ENCODE measurements around the gene TSPAN17.

TSPAN17 gene

DNA sequence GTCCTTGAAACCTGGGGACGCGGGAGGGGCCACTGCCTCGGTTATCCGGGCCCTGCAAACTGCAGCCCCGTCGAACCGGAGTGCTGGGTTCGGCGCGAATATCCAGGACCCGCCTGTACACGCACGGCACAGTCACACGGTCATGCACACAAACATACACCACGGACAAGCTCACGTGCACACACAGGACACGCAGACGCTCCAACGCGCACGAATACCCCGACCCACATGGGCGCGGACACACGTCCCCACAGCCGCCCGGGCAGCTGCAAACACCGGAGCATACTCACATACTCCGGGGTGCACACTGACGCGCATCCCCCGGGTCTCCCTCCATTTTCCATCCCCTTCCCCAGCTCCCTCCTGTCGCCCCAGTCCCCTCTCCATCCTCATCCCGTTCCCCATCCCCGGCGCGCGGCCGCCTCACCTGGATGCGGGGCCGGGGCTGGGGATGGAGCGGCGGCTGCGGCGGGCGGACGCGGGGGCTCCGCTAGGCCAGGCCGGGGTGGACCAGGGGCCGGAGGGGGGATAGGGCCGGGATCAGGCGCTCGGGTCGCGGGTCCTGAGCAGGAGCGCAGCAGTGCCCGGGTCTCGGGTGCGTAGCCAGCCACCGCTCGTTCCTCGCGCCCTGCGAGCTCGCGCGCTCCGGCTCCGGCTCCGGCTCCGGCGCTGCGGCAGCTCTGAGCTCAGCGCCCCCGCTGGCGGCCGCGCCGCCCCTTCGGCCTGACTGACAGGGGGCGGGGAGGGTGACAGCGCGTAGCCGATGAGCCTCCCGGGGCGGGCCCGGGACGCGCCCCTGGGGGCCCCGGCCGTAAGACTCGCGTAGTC is 17.2 kb upstream of the TSPAN17 start, which contains the start of the genes EIF4E1B and SNCB:
Gene EIF4E1B (plus strand): TSS at position 823 of the 828 bp plus-strand sequence. CDS start 12,113 bp downstream, outside the sequence.
Gene SNCB (minus strand): TSS at position 682 of the 828 bp plus-strand sequence. CDS start 880 bp downstream, outside the sequence.
- H3K27ac ChIP-seq (ENCODE audit: low read depth, low read length): no peak within 1 kb of the TSS
- H3K4me1 ChIP-seq (ENCODE audit: control insufficient read depth in 1 of 2, insufficient read depth in 2 of 2, low read length in 2 of 2): peaks cover 4 to 14% of the 10 kb centered on the region in 2 donors
- no peaks in the 10 kb centered on the region for H3K9me3 ChIP-seq (ENCODE audit: control insufficient read depth in 1 of 2, low read length in 2 of 2)
- H3K36me3 ChIP-seq (ENCODE audit: control insufficient read depth in 1 of 2, insufficient read depth in 2 of 2, low read length in 2 of 2): no peaks in the 10 kb centered on the region
- peak within 1 kb of the TSS; percentile 24 to 48 for H3K4me3 ChIP-seq (ENCODE audit: low read depth in 1 of 2, low read length in 2 of 2)
- peaks cover 63 to 73% of the 10 kb centered on the region in 2 donors for H3K27me3 ChIP-seq (ENCODE audit: control insufficient read depth in 1 of 2, insufficient read depth in 2 of 2, low read length in 2 of 2)
- H3K9ac ChIP-seq (ENCODE audit: low read depth in 1 of 2, low read length in 2 of 2): no peak within 1 kb of the TSS

DNA sequence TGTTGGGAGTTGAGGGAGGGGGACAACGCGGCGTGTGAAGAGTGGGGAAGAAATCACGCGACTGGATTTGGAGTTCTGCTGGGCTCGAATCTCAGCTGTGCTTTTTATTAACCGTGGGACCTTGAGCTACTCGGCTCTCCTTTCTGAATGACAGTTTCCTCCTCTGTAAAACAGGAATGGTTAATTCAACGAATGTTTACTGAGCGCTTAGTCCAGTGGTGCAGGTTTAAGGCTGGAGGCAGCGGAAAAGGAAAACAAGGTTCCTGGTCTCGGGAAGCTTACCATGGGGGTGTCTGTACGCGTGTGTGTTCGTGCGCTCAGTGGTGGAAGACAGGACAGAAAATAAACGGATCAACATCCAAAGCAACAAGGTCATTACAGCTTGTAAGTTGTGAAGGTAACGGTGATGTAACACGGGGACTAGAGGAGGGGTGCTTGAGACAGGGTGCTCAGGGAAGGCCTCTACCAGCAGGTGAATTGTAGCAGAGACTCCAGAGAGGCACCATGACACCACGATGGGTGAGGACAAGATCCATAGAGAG is 16.5 kb upstream of the TSPAN17 start:
- Histone ChIP-seq H3K27me3 (ENCODE audit: control insufficient read depth in 1 of 2, insufficient read depth in 2 of 2, low read length in 2 of 2) (peaks cover 56 to 68% of the 10 kb centered on the region in 2 donors), H3K4me1 (ENCODE audit: control insufficient read depth in 1 of 2, insufficient read depth in 2 of 2, low read length in 2 of 2) (peaks cover 4 to 14% of the 10 kb centered on the region in 2 donors), H3K9me3 (ENCODE audit: control insufficient read depth in 1 of 2, low read length in 2 of 2) (peaks cover 0 to 3% of the 10 kb centered on the region in 2 donors), H3K9ac (ENCODE audit: low read depth in 1 of 2, low read length in 2 of 2) (no peak overlapping the region), H3K4me3 (ENCODE audit: low read depth in 1 of 2, low read length in 2 of 2) (peak overlapping the region; percentile 24 to 48), H3K27ac (ENCODE audit: low read depth, low read length) (no peak overlapping the region), H3K36me3 (ENCODE audit: control insufficient read depth in 1 of 2, insufficient read depth in 2 of 2, low read length in 2 of 2) (no peaks in the 10 kb centered on the region)

GRCh38 chr5:176631383-176632200 is 15.7 kb upstream of the TSPAN17 start:
- Histone ChIP-seq H3K27ac (ENCODE audit: low read depth, low read length) (no peak overlapping the region), H3K9ac (ENCODE audit: low read depth in 1 of 2, low read length in 2 of 2) (no peak overlapping the region), H3K9me3 (ENCODE audit: control insufficient read depth in 1 of 2, low read length in 2 of 2) (peaks cover 0 to 3% of the 10 kb centered on the region in 2 donors), H3K36me3 (ENCODE audit: control insufficient read depth in 1 of 2, insufficient read depth in 2 of 2, low read length in 2 of 2) (no peaks in the 10 kb centered on the region), H3K4me1 (ENCODE audit: control insufficient read depth in 1 of 2, insufficient read depth in 2 of 2, low read length in 2 of 2) (peaks cover 4 to 14% of the 10 kb centered on the region in 2 donors), H3K4me3 (ENCODE audit: low read depth in 1 of 2, low read length in 2 of 2) (no peak overlapping the region), H3K27me3 (ENCODE audit: control insufficient read depth in 1 of 2, insufficient read depth in 2 of 2, low read length in 2 of 2) (peaks cover 49 to 62% of the 10 kb centered on the region in 2 donors)

- Histone ChIP-seq H3K9me3 (ENCODE audit: control insufficient read depth in 1 of 2, low read length in 2 of 2) (peaks cover 0 to 3% of the 10 kb centered on the region in 2 donors), H3K27me3 (ENCODE audit: control insufficient read depth in 1 of 2, insufficient read depth in 2 of 2, low read length in 2 of 2) (peaks cover 47 to 50% of the 10 kb centered on the region in 2 donors), H3K27ac (ENCODE audit: low read depth, low read length) (no peak overlapping the region), H3K9ac (ENCODE audit: low read depth in 1 of 2, low read length in 2 of 2) (no peak overlapping the region), H3K36me3 (ENCODE audit: control insufficient read depth in 1 of 2, insufficient read depth in 2 of 2, low read length in 2 of 2) (no peaks in the 10 kb centered on the region), H3K4me3 (ENCODE audit: low read depth in 1 of 2, low read length in 2 of 2) (no peak overlapping the region), H3K4me1 (ENCODE audit: control insufficient read depth in 1 of 2, insufficient read depth in 2 of 2, low read length in 2 of 2) (peaks cover 4 to 8% of the 10 kb centered on the region in 2 donors)
These were observed 14.5 kb upstream of the TSPAN17 start for GRCh38 chr5:176632745-176633144.

DNA sequence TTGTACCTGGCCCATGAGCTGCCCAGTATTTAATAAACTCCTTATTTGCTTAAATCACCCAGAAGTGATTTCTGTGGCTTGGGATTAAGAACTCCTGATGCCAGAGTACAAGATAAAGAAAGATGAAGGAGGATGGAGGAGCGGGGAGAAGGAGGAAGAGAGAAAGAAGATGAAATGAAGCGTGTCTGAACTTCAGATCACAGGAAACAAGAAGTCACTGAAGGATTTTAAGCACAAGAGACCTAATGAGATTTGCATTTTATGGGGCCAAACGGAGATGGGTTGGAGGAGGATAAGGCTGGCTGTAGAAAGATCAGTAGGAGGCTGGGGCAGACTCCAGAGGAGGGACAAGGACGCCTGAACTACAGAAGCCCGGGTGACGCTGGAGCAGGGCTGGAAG is 13.7 kb upstream of the TSPAN17 start:
- H3K27ac ChIP-seq (ENCODE audit: low read depth, low read length): no peak overlapping the region
- peaks cover 4 to 8% of the 10 kb centered on the region in 2 donors for H3K4me1 ChIP-seq (ENCODE audit: control insufficient read depth in 1 of 2, insufficient read depth in 2 of 2, low read length in 2 of 2)
- peaks cover 0 to 3% of the 10 kb centered on the region in 2 donors for H3K9me3 ChIP-seq (ENCODE audit: control insufficient read depth in 1 of 2, low read length in 2 of 2)
- peaks cover 39 to 42% of the 10 kb centered on the region in 2 donors for H3K27me3 ChIP-seq (ENCODE audit: control insufficient read depth in 1 of 2, insufficient read depth in 2 of 2, low read length in 2 of 2)
- H3K9ac ChIP-seq (ENCODE audit: low read depth in 1 of 2, low read length in 2 of 2): no peak overlapping the region
- no peaks in the 10 kb centered on the region for H3K36me3 ChIP-seq (ENCODE audit: control insufficient read depth in 1 of 2, insufficient read depth in 2 of 2, low read length in 2 of 2)
- H3K4me3 ChIP-seq (ENCODE audit: low read depth in 1 of 2, low read length in 2 of 2): no peak overlapping the region

DNA sequence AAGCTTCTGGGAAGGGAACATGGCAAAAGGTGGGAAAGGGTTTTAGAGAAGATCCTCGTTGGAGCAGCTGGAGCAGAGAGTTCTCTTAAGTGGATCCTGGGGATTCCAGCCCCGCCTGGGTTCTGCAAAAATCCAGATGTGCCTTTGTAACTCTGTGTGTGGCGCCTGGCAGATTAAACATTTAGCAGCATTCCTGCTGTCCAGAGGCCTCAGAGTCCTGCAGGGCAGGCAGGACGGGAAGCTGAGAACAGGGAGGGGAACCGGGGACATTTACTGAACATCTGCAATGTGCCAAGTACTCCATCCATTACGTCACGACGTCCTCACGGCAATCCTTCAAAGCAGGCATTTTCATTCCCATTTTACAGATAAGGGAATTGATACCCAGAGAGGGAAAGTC is 10.9 kb upstream of the TSPAN17 start:
- Histone ChIP-seq H3K9ac (ENCODE audit: low read depth in 1 of 2, low read length in 2 of 2) (no peak overlapping the region), H3K9me3 (ENCODE audit: control insufficient read depth in 1 of 2, low read length in 2 of 2) (peaks cover 0 to 3% of the 10 kb centered on the region in 2 donors), H3K4me1 (ENCODE audit: control insufficient read depth in 1 of 2, insufficient read depth in 2 of 2, low read length in 2 of 2) (no peaks in the 10 kb centered on the region), H3K36me3 (ENCODE audit: control insufficient read depth in 1 of 2, insufficient read depth in 2 of 2, low read length in 2 of 2) (no peaks in the 10 kb centered on the region), H3K27me3 (ENCODE audit: control insufficient read depth in 1 of 2, insufficient read depth in 2 of 2, low read length in 2 of 2) (peaks cover 11 to 17% of the 10 kb centered on the region in 2 donors), H3K27ac (ENCODE audit: low read depth, low read length) (no peak overlapping the region), H3K4me3 (ENCODE audit: low read depth in 1 of 2, low read length in 2 of 2) (no peak overlapping the region)

- Histone ChIP-seq H3K9ac (ENCODE audit: low read depth in 1 of 2, low read length in 2 of 2) (no peak overlapping the region), H3K9me3 (ENCODE audit: control insufficient read depth in 1 of 2, low read length in 2 of 2) (peaks cover 0 to 3% of the 10 kb centered on the region in 2 donors), H3K27ac (ENCODE audit: low read depth, low read length) (no peak overlapping the region), H3K4me1 (ENCODE audit: control insufficient read depth in 1 of 2, insufficient read depth in 2 of 2, low read length in 2 of 2) (no peaks in the 10 kb centered on the region), H3K36me3 (ENCODE audit: control insufficient read depth in 1 of 2, insufficient read depth in 2 of 2, low read length in 2 of 2) (no peaks in the 10 kb centered on the region), H3K4me3 (ENCODE audit: low read depth in 1 of 2, low read length in 2 of 2) (no peak overlapping the region), H3K27me3 (ENCODE audit: control insufficient read depth in 1 of 2, insufficient read depth in 2 of 2, low read length in 2 of 2) (peaks cover 4 to 9% of the 10 kb centered on the region in 2 donors)
These were observed 9.7 kb upstream of the TSPAN17 start for GRCh38 chr5:176637556-176637955.

DNA sequence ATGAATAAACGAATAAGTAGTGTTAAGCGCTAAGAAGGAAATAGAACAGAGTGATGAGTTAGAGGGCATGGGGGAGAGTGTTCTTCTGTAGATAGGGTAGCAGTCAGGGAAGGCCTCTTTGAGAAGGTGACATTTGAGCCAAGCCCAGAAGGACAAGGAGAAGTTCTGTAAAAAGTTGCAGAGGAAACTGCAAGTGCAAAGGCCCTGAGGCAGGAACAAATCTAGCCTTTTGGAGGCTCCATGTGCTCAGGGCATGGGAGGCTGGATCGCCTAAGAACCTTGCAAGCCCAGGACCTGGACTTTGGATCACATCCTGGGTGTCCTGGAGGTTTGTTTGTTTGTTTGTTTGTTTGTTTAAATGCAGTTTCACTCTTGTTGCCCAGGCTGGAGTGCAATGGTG is 8.8 kb upstream of the TSPAN17 start:
- no peak overlapping the region for H3K4me3 ChIP-seq (ENCODE audit: low read depth in 1 of 2, low read length in 2 of 2)
- H3K4me1 ChIP-seq (ENCODE audit: control insufficient read depth in 1 of 2, insufficient read depth in 2 of 2, low read length in 2 of 2): no peaks in the 10 kb centered on the region
- peaks cover 0 to 4% of the 10 kb centered on the region in 2 donors for H3K27me3 ChIP-seq (ENCODE audit: control insufficient read depth in 1 of 2, insufficient read depth in 2 of 2, low read length in 2 of 2)

DNA sequence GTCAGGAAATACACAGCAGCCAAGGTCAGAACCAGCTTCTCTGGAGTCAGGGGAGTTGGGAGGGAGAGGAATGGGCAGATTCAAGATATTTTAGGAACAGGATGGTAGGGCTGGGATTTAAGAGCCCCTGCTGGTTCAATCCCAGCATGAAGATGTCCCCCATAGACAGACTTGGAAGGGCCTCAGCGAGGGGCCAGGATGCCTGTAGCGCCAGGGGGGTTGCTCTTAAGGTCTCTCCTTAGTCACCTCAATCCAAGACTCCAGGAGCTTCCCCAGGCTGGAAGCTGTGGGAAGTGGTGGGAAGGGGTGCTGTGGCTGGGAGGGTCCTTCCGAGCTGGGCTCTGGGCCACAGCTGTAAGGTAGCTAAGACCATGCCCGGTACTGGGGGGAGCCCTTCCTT is 8.1 kb upstream of the TSPAN17 start:
- no peak overlapping the region for H3K27ac ChIP-seq (ENCODE audit: low read depth, low read length)
- no peak overlapping the region for H3K9ac ChIP-seq (ENCODE audit: low read depth in 1 of 2, low read length in 2 of 2)
- no peak overlapping the region for H3K4me3 ChIP-seq (ENCODE audit: low read depth in 1 of 2, low read length in 2 of 2)
- no peaks in the 10 kb centered on the region for H3K36me3 ChIP-seq (ENCODE audit: control insufficient read depth in 1 of 2, insufficient read depth in 2 of 2, low read length in 2 of 2)
- H3K27me3 ChIP-seq (ENCODE audit: control insufficient read depth in 1 of 2, insufficient read depth in 2 of 2, low read length in 2 of 2): peaks cover 0 to under 1% of the 10 kb centered on the region in 2 donors
- peaks cover 0 to 3% of the 10 kb centered on the region in 2 donors for H3K9me3 ChIP-seq (ENCODE audit: control insufficient read depth in 1 of 2, low read length in 2 of 2)
- no peaks in the 10 kb centered on the region for H3K4me1 ChIP-seq (ENCODE audit: control insufficient read depth in 1 of 2, insufficient read depth in 2 of 2, low read length in 2 of 2)

More for the DNA sequence above, 8.8 kb upstream of the TSPAN17 start:
- Histone ChIP-seq H3K36me3 (ENCODE audit: control insufficient read depth in 1 of 2, insufficient read depth in 2 of 2, low read length in 2 of 2) (no peaks in the 10 kb centered on the region), H3K9ac (ENCODE audit: low read depth in 1 of 2, low read length in 2 of 2) (no peak overlapping the region), H3K27ac (ENCODE audit: low read depth, low read length) (no peak overlapping the region), H3K9me3 (ENCODE audit: control insufficient read depth in 1 of 2, low read length in 2 of 2) (peaks cover 0 to 3% of the 10 kb centered on the region in 2 donors)
